ENCODE results near the gene JDP2. TPM values are rescaled to one million over a fixed set of nuclear protein-coding genes. Genes with fewer than 3 reads are reported as not detected.

JDP2 gene
- total and polyA plus RNA-seq, 8 donors = 6.6 to 25.8 (median 11.3) TPM

DNA sequence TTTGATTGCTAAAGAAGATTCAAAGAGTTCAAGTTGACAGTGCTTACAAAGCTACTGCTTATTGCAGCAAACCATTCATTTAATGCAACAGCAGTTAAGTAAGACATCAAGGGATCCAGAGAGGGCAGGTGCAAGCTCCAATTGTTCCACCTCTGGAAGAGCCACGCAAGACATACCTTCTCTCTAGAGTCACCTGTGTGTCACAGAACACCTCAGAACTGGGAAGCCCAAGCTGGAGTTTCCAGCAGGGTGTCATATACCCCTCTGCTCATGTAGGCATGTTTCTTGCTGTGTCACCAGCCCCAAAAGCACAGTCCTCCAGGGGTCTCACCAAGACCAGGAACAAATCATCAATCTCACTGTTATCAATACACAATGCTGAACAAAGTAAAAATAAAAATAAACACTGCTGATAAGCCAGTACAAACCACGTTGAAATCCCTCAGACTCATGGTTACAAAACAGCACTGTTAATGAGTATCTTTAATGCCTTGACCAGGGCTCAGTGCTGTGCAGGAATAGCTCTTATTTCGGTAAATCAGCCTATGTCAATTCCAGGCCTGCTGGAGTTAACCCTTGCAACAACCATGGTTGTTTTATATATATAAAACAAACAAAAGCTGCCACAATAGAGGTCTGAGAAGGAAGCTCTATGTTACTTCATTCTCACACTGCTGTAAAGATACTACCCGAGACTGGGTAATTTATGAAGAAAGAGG is 57.0 kb downstream of the JDP2 start:
- Histone ChIP-seq H3K9me3 (no peaks in the 10 kb centered on the region), H3K4me1 (peaks cover 0 to 5% (median 0%) of the 10 kb centered on the region in 3 donors), H3K4me3 (no peak overlapping the region), H3K27ac (no peak overlapping the region), H3K36me3 (no peaks in the 10 kb centered on the region), H3K27me3 (no peaks in the 10 kb centered on the region)
- FAIRE-seq = no peak
- intact Hi-C loops (cut with DNase I) = loop anchor here (5.0 to 10.0 kb wide), 3 partner anchors 173 to 180 kb away; no protein-coding TSS in a partner anchor
- ATAC-seq = peak in 1 of 4 donors; percentile 23
- WGBS, 2 donors = 33 to 35% methylated on average over 4 of the region's 4 CpGs
- TF ChIP-seq, protein P1, sequence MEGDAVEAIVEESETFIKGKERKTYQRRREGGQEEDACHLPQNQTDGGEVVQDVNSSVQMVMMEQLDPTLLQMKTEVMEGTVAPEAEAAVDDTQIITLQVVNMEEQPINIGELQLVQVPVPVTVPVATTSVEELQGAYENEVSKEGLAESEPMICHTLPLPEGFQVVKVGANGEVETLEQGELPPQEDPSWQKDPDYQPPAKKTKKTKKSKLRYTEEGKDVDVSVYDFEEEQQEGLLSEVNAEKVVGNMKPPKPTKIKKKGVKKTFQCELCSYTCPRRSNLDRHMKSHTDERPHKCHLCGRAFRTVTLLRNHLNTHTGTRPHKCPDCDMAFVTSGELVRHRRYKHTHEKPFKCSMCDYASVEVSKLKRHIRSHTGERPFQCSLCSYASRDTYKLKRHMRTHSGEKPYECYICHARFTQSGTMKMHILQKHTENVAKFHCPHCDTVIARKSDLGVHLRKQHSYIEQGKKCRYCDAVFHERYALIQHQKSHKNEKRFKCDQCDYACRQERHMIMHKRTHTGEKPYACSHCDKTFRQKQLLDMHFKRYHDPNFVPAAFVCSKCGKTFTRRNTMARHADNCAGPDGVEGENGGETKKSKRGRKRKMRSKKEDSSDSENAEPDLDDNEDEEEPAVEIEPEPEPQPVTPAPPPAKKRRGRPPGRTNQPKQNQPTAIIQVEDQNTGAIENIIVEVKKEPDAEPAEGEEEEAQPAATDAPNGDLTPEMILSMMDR (IDR thresholded peaks at IDR 0.05) = no peak
- DNase-seq = no peak

- ATAC-seq (no peak), DNase-seq (no peak), FAIRE-seq (no peak)
- Histone ChIP-seq H3K27ac (no peak overlapping the region), H3K36me3 (no peaks in the 10 kb centered on the region), H3K4me3 (no peak overlapping the region), H3K9me3 (no peaks in the 10 kb centered on the region), H3K27me3 (no peaks in the 10 kb centered on the region), H3K4me1 (peaks cover 0 to 5% (median 0%) of the 10 kb centered on the region in 3 donors)
- 70 to 74% methylated on average over 1 of the region's 1 CpG for WGBS, 2 donors
- intact Hi-C loops (cut with DNase I) = loop anchor here in 2 of 3 donors (5.0 to 10.0 kb wide), 2 partner anchors 179 to 182 kb away; no protein-coding TSS in a partner anchor
- TF ChIP-seq, protein P1 (IDR thresholded peaks at IDR 0.05) = no peak
Measured at GRCh38 chr14:75486318-75486717, 58.5 kb downstream of the JDP2 start.

- H3K27ac ChIP-seq = no peak overlapping the region
- H3K9me3 ChIP-seq = no peaks in the 10 kb centered on the region
- no peak for DNase-seq
- H3K27me3 ChIP-seq = no peaks in the 10 kb centered on the region
- TF ChIP-seq, protein P1 (IDR thresholded peaks at IDR 0.05) = no peak
- intact Hi-C loops (cut with DNase I) = loop anchor here in 2 of 3 donors (5.0 to 10.0 kb wide), 2 partner anchors 180 to 182 kb away; no protein-coding TSS in a partner anchor
- FAIRE-seq = no peak
- 67 to 71% methylated on average over 7 of the region's 7 CpGs for WGBS, 2 donors
- H3K4me3 ChIP-seq = no peak overlapping the region
- H3K4me1 ChIP-seq = peaks cover 0 to 5% (median 0%) of the 10 kb centered on the region in 3 donors
- no peak for ATAC-seq
- no peaks in the 10 kb centered on the region for H3K36me3 ChIP-seq
Measured at GRCh38 chr14:75487155-75487671, 59.4 kb downstream of the JDP2 start.

- WGBS, 2 donors = 30 to 39% methylated on average over 6 of the region's 6 CpGs
- peaks cover 0 to 5% (median 0%) of the 10 kb centered on the region in 3 donors for H3K4me1 ChIP-seq
- no peaks in the 10 kb centered on the region for H3K27me3 ChIP-seq
- peak overlapping the region in 2 of 4 donors; percentile 11 to 32 for H3K4me3 ChIP-seq
- H3K27ac ChIP-seq = peak overlapping the region in 1 of 4 donors; percentile 35
- ATAC-seq = peak; percentile 57 to 89 (median 88)
- no peaks in the 10 kb centered on the region for H3K36me3 ChIP-seq
- intact Hi-C loops (cut with DNase I) = loop anchor here in 2 of 3 donors (5.0 to 10.0 kb wide), 2 partner anchors 182 to 185 kb away; no protein-coding TSS in a partner anchor
- TF ChIP-seq, protein P1 (IDR thresholded peaks at IDR 0.05) = no peak
- H3K9me3 ChIP-seq = no peaks in the 10 kb centered on the region
- FAIRE-seq = no peak
- DNase-seq = peak in 4 of 6 donors; percentile 63 to 80 (median 76)
Measured at GRCh38 chr14:75489480-75489837, 61.6 kb downstream of the JDP2 start.
